EH (cell line): ENCODE measurements around the gene CIITA.

ENCODE experiments used
- DNase-seq: peaks from one replicate; pipeline ENCODE4 v3.0.0-alpha.2; 2015; ENCODE audit warnings: low read depth

CIITA gene

DNA sequence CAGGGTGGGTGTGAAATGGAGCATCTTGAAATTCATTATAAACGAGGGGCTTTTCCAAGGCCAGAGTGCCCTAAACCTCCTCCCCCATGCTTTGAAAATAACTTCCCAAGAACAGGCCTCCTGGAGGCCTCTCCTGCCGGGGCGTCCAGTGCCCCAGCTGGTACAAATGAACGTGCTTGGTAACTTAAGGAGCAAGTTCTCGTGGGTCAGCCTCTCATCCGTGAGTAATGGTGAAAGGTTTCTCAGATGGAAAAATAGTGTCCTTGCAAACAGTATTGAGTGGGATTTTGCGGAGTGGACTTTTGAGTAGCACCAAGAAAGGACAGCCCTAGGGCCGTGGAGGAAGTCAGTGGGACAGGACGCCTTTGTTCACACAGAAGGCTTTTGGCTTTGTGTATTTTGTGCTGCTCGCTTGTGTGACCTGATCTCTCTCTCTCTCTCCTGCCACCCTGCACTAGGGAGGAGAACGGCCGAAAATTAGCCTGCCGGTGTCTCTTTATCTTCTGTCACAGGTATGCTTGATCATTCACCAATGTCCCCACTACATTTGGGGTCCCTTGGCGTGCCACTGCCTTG is 102.0 kb downstream of the CIITA start:
- DNase-seq = no peak

DNA sequence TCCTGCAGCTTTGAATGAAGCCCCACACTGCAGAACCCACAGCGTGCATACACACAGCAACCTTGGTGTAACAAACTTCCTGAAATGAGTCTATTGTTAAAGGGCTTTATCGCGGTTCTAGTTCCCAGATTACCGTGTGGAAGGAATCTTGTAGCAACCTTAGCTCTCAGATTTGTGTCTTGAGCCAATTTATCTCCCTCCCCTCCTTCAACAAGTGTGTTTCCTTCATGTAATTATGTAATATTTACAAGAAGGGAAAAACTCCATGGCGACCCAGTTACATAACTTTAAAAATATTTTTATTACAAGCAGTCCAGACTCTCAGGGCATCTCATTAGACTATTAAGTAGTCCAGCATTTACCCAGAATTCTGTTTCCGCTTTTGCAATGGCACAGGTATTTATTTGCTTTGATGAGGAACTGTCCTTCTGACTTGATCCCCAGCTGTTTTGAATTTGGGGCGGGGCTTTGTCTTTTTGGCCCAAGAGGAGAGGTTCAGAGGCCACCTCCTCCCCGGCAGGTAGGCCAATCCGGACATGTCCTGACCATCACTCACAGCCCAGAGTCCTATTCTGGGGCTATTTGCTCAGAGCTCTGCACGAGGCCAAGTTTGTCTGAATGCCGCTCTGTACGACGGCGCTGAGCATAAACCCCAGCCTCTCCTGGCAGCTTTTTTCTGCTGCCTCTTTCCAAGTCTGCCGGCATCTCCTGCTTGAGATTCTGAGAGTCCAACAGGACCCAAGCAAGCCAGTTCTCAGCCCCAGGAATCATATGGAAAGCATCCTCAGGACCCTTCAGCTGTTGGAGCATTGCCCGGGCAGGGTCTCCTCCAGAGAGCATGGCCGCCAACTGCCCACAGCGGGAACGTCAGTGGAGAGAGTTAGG is 103.0 kb downstream of the CIITA start:
- DNase-seq = peak; percentile 60

- DNase-seq = no peak
Observed at GRCh38 chr16:10980813-10981212, 103.8 kb downstream of the CIITA start.

GRCh38 chr16:10981697-10982216 is 104.8 kb downstream of the CIITA start:
- no peak for DNase-seq

GRCh38 chr16:10982465-10983150 is 105.6 kb downstream of the CIITA start:
- DNase-seq = no peak

GRCh38 chr16:10983159-10983558 is 106.2 kb downstream of the CIITA start:
- DNase-seq = no peak

- peak; percentile 70 for DNase-seq
Observed at GRCh38 chr16:10984509-10984908, 107.5 kb downstream of the CIITA start.
